VCaP (cell line): ENCODE measurements around the gene TWIST1.

Experiments
- H3K27ac ChIP-seq: fragments of 450-650 bp; 2 replicates; pipeline ENCODE4 v1.5.1; 2017
- CTCF ChIP-seq: fragments of 450-650 bp; conservative IDR thresholded peaks from 2 replicates; pipeline ENCODE4 v1.5.1; 2017; ENCODE audit warnings: mild to moderate bottlenecking, moderate library complexity

The TWIST1 gene

GRCh38 chr7:19139706-19140327 lies 22.4 kb upstream of the TWIST1 start:
- H3K27ac ChIP-seq, result no peak overlapping the region
- no peak for TF ChIP-seq CTCF

- no peak for TF ChIP-seq CTCF
Observed at GRCh38 chr7:19133886-19134285, 16.4 kb upstream of the TWIST1 start.

GRCh38 chr7:19133390-19133789 lies 16.0 kb upstream of the TWIST1 start:
- TF ChIP-seq CTCF, result no peak
- H3K27ac ChIP-seq, result no peak overlapping the region

More at GRCh38 chr7:19133886-19134285, 16.4 kb upstream of the TWIST1 start:
- H3K27ac ChIP-seq, result no peak overlapping the region

- TF ChIP-seq CTCF, result no peak
- H3K27ac ChIP-seq, result no peak overlapping the region
Observed at GRCh38 chr7:19128856-19129255, 11.4 kb upstream of the TWIST1 start.

- peak; percentile 91 for TF ChIP-seq CTCF
- H3K27ac ChIP-seq, result no peak overlapping the region
Observed at GRCh38 chr7:19121977-19122588, 4.6 kb upstream of the TWIST1 start.

GRCh38 chr7:19119870-19120486 lies 2.5 kb upstream of the TWIST1 start:
- no peak overlapping the region for H3K27ac ChIP-seq
- TF ChIP-seq CTCF, result no peak

- no peak overlapping the region for H3K27ac ChIP-seq
- TF ChIP-seq CTCF, result no peak
Observed at GRCh38 chr7:19119372-19119771, 1.9 kb upstream of the TWIST1 start.
